ENCODE results near the gene SDK2. TPM values are rescaled to one million over a fixed set of nuclear protein-coding genes. Genes with fewer than 3 reads are reported as not detected.

SDK2 gene
- total RNA-seq, 4 donors from 2014 or later, result 1.5 to 7.0 (median 3.7) TPM

DNA sequence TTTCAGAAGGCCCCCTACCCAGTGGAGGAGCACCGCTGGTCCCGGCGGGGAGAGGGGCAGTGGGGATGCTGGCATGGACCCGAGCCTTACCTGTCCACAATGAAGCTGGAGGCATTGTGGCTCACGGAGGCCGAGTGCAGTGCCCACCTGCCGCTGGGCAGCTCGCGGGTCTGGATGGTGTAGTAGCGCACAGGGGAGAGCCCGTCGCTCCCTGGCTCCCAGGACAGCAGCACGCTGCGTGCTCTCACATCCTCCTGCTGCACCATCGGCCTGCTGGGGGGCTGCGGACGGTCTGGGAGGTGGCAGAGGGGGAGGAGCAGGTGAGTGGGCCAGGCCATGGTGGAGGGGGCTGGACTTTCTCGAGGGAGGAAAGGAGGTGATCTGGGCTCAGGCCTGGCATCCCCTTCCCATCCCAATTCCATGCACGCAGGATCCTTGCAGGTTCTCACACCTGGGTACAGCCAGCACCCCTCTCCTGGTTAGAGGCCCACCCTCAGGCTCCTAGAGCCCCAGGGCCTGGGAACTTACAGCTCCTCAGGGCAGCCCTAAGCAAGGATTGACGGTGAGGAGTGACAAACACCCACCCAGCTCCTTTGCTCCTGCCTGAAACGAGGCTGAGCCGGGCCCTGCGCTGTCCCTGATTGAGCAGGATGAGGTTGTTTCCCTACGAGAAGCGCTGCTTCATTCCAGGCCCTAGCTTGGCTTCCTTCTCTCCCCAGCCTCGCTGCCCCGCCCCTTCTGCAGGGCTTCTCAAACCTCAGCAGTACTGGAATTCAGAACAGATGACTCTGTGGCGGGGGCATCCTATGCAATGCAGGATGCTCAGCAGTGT is 256.3 kb downstream of the SDK2 start:
- no peak for DNase-seq
- Histone ChIP-seq H3K27me3 (no peaks in the 10 kb centered on the region), H3K4me3 (replicated peaks in 1 of 3) (no peak overlapping the region), H3K27ac (no peak overlapping the region), H3K4me1 (no peaks in the 10 kb centered on the region), H3K36me3 (no peaks in the 10 kb centered on the region), H3K9me3 (no peaks in the 10 kb centered on the region)
- 76 to 87% methylated on average over 21 of the region's 28 CpGs for WGBS, 2 donors
- no peak for TF ChIP-seq POLR2A (IDR thresholded peaks at IDR 0.05)
- intact Hi-C loops (cut with DNase I), result no loop called here

DNA sequence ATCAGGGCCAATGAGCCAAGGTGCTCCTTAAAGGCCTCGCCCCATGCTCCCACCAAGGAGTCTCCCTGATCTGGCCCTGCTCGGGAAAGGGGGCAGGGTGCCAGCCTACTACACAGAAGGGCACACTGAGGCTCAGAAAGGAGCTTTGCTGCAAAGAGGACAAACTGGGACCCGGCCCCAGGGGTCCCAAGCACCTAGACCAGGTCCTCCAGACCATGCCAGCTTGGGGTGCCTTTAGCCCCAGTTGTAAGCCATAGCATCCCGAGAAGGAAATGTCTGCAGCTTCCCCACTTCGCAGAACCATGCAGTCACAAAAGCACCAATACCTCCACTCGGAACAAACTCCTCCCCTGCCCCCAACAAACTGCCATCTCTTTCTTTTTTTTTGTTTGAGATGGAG is 257.7 kb downstream of the SDK2 start:
- Histone ChIP-seq H3K27ac (no peak overlapping the region), H3K9me3 (no peaks in the 10 kb centered on the region), H3K36me3 (no peaks in the 10 kb centered on the region), H3K4me3 (replicated peaks in 1 of 3) (no peak overlapping the region), H3K4me1 (no peaks in the 10 kb centered on the region), H3K27me3 (no peaks in the 10 kb centered on the region)
- TF ChIP-seq, protein P1, sequence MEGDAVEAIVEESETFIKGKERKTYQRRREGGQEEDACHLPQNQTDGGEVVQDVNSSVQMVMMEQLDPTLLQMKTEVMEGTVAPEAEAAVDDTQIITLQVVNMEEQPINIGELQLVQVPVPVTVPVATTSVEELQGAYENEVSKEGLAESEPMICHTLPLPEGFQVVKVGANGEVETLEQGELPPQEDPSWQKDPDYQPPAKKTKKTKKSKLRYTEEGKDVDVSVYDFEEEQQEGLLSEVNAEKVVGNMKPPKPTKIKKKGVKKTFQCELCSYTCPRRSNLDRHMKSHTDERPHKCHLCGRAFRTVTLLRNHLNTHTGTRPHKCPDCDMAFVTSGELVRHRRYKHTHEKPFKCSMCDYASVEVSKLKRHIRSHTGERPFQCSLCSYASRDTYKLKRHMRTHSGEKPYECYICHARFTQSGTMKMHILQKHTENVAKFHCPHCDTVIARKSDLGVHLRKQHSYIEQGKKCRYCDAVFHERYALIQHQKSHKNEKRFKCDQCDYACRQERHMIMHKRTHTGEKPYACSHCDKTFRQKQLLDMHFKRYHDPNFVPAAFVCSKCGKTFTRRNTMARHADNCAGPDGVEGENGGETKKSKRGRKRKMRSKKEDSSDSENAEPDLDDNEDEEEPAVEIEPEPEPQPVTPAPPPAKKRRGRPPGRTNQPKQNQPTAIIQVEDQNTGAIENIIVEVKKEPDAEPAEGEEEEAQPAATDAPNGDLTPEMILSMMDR (IDR thresholded peaks at IDR 0.05), result no peak
- no peak for TF ChIP-seq POLR2A (IDR thresholded peaks at IDR 0.05)
- DNase-seq, result no peak
- WGBS, 2 donors, result 86 to 94% methylated on average over 6 of the region's 6 CpGs
- intact Hi-C loops (cut with DNase I), result no loop called here

DNA sequence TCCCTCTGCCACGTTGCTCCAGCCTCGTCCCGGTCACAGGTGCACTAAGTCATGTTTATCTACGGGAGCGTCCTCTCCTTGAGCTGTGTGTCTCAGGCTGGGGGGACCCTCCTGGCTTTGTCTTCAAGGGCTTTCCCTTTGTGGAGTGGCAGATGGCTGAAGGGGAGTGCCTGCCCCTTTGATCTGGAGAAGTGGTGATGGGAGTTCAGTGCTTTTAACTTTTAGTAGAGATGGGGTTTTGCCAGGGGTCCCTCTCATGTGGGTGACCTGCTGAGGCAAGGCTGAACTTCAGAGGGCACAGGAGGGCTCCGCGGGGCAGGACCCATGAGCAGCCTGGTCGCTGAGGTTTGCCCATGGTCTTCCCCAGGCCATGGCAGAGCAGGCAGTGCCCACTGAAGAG is 259.3 kb downstream of the SDK2 start:
- H3K4me1 ChIP-seq, result no peaks in the 10 kb centered on the region
- no peaks in the 10 kb centered on the region for H3K36me3 ChIP-seq
- TF ChIP-seq POLR2A (IDR thresholded peaks at IDR 0.05), result no peak
- intact Hi-C loops (cut with DNase I), result no loop called here
- 63 to 84% methylated on average over 8 of the region's 8 CpGs for WGBS, 2 donors
- DNase-seq, result no peak
- H3K27ac ChIP-seq, result no peak overlapping the region
- H3K4me3 ChIP-seq (replicated peaks in 1 of 3), result no peak overlapping the region
- H3K9me3 ChIP-seq, result no peaks in the 10 kb centered on the region
- H3K27me3 ChIP-seq, result no peaks in the 10 kb centered on the region

DNA sequence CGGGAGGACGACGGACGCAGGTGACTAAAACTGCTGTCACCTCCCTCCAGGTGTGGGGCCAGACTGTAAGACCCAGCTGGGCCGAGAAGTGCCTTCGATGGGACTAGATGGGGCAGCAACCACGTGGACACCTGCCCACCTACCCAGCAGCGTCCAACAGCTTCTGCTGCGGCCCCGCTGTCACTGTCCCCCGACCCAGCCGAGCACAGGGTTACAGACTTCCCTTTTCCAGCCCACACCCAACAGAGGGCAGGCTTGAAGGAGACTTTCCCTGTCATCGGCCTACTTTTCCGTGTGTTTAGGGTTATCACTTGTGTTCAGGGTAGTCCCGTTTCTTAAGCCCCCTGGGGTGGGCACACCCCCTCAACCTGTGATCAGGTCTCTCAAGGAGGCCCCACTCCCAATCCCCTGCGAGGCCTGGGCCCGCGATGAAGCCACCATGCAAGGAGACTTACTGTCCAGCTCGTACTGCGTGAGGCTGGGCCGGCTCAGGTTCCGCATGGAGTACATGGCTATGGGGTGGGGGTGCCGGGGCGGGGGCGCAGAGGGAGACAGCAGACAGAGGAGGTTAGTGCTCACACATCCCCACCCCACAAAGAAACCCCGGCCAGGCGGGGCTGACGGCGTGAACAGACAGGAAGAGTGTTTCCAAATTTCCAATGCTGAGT is 263.7 kb downstream of the SDK2 start:
- Histone ChIP-seq H3K27me3 (no peaks in the 10 kb centered on the region), H3K9me3 (no peaks in the 10 kb centered on the region), H3K4me1 (no peaks in the 10 kb centered on the region), H3K36me3 (no peaks in the 10 kb centered on the region), H3K4me3 (replicated peaks in 1 of 3) (no peak overlapping the region), H3K27ac (no peak overlapping the region)
- TF ChIP-seq POLR2A (IDR thresholded peaks at IDR 0.05), result no peak
- TF ChIP-seq, protein P1 (IDR thresholded peaks at IDR 0.05), result no peak
- WGBS, 2 donors, result 83 to 86% methylated on average over 29 of the region's 29 CpGs
- no peak for DNase-seq
- intact Hi-C loops (cut with DNase I), result no loop called here

DNA sequence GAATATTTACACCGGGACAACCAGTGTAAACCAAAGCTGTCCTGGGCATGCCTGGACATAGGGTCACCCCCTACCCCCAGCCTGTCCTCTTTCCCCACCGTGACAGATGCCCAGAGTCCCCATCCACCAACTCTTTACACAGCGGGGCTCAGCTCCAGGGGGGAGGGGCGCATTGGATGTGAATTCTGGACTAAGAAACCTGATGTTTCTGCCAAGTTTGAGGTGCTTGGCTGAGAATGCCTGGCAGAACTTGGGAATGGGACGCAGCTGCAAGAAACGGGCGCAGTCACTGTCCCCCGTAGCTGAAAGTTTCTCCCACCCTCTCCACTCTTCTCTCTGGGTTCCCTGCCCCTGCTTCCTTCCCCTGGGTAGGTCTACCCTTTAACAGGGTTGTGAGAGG is 264.4 kb downstream of the SDK2 start:
- no peak for TF ChIP-seq POLR2A (IDR thresholded peaks at IDR 0.05)
- TF ChIP-seq, protein P1 (IDR thresholded peaks at IDR 0.05), result no peak
- intact Hi-C loops (cut with DNase I), result loop anchor here (10.0 kb wide), 1 partner anchor 655 kb away; no protein-coding TSS in a partner anchor
- no peaks in the 10 kb centered on the region for H3K9me3 ChIP-seq
- no peaks in the 10 kb centered on the region for H3K27me3 ChIP-seq
- no peaks in the 10 kb centered on the region for H3K4me1 ChIP-seq
- no peak overlapping the region for H3K27ac ChIP-seq
- H3K4me3 ChIP-seq (replicated peaks in 1 of 3), result no peak overlapping the region
- WGBS, 2 donors, result 71 to 74% methylated on average over 8 of the region's 8 CpGs
- no peaks in the 10 kb centered on the region for H3K36me3 ChIP-seq
- no peak for DNase-seq

DNA sequence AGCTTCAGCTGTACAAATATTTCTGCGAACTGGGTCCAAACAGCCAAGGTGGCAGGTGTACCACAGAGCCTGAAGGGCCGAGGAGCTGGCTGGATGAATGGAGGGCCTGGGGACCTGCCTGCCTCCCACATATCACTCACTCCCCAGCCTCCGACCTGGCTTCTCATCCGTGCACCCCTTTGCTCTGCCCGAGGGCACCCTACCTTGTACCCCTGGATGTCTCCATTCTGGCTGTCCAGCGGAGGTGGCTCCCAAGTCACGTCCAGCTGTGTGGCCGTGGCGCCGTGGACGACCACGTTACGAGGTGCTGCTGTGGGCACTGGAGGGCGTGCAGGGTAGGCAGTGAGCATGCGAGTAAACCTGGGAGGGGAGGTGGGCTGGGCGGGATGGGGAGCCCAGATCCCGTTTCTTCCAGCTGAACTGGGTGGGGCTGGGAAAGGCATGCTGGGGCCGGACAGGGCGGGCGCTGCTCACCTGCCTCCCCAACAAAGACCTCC is 265.2 kb downstream of the SDK2 start:
- Histone ChIP-seq H3K4me1 (no peaks in the 10 kb centered on the region), H3K27me3 (no peaks in the 10 kb centered on the region), H3K9me3 (no peaks in the 10 kb centered on the region), H3K4me3 (replicated peaks in 1 of 3) (no peak overlapping the region), H3K36me3 (no peaks in the 10 kb centered on the region), H3K27ac (no peak overlapping the region)
- DNase-seq, result no peak
- 91% methylated on average over 13 to 20 of the region's 20 CpGs for WGBS, 2 donors
- TF ChIP-seq POLR2A (IDR thresholded peaks at IDR 0.05), result no peak
- TF ChIP-seq, protein P1 (IDR thresholded peaks at IDR 0.05), result no peak
- intact Hi-C loops (cut with DNase I), result loop anchor here (10.0 kb wide), 1 partner anchor 654 kb away; no protein-coding TSS in a partner anchor

Measured in thyroid gland (tissue), 4 donors.